Esophagus squamous epithelium (tissue), 4 donors: Measurements from ENCODE around the gene FAM118B.

Experiments used
- CTCF ChIP-seq, 6 experiments: fragments of 450-650 bp in 4 of 6; fragments of 200-600 bp in 2 of 6; sonication (generic) in 2 of 6; IDR thresholded peaks; one replicate each; pipeline ENCODE4 v1.5.1; 2016 to 2019; ENCODE audit warnings: antibody characterized with exemption in 6 of 6, mild to moderate bottlenecking in 4 of 6, moderate library complexity in 4 of 6
- POLR2A ChIP-seq, 4 donors: fragments of 450-650 bp; IDR thresholded peaks; one replicate each; pipeline ENCODE4 v1.6.1; 2017; ENCODE audit warnings: antibody characterized with exemption in 4 of 4, mild to moderate bottlenecking in 4 of 4, moderate library complexity in 3 of 4

GRCh38 chr11:126254819-126255218 is 43.2 kb downstream of the FAM118B start:
- TF ChIP-seq CTCF (IDR thresholded peaks at IDR 0.05) (no peak), POLR2A (IDR thresholded peaks at IDR 0.05) (no peak)
